PC-3 (cell line): ENCODE measurements around the gene C1GALT1. TPM values are rescaled to one million over a fixed set of nuclear protein-coding genes. Genes with fewer than 3 reads are reported as not detected.

ENCODE experiments used
- ATAC-seq: fragments of 200-7000 bp; cut with Tn5 transposase; 2 replicates; pipeline ENCODE4 v1.9.1; 2020; ENCODE audit warnings: mild to moderate bottlenecking, moderate library complexity
- BruUV-seq: library from RNA; stranded (reverse); fragments of 400-500 nt; replicated peaks from 2 replicates; lab custom pipeline; 2021; lab: Mats Ljungman, UMichigan
- CTCF ChIA-PET: fragments of 300-600 bp; sonication (Branson Sonifier 250); formaldehyde crosslinking; loops from one replicate; lab custom pipeline; 2022; ENCODE audit warnings: antibody characterized with exemption; lab: Charles Lee
- POLR2A ChIA-PET: fragments of 300-600 bp; sonication (Branson Sonifier 250); formaldehyde crosslinking; loops from one replicate; lab custom pipeline; 2022; ENCODE audit warnings: antibody characterized with exemption; ENCODE audit not compliant: unreplicated experiment; lab: Charles Lee
- DNase-seq: peaks from one replicate; pipeline ENCODE4 v3.0.0-alpha.2; 2015
- H2AFZ ChIP-seq: fragments of 300-600 bp; sonication (generic); 2 replicates; pipeline ENCODE4 v1.6.0; 2016; ENCODE audit warnings: antibody characterized with exemption, low read length
- H3F3A ChIP-seq: fragments of 300-600 bp; sonication (generic); one replicate; pipeline ENCODE4 v1.6.0; 2017; ENCODE audit warnings: antibody characterized with exemption, low read length, control low read depth, mild to moderate bottlenecking; ENCODE audit not compliant: unreplicated experiment
- H3K27ac ChIP-seq: fragments of 300-600 bp; sonication (generic); 2 replicates; pipeline ENCODE4 v1.5.1; 2016; ENCODE audit warnings: mild to moderate bottlenecking, low read length
- H3K27me3 ChIP-seq: fragments of 300-600 bp; sonication (generic); 2 replicates; pipeline ENCODE4 v1.6.1; 2016; ENCODE audit warnings: low read length, mixed read lengths
- H3K36me3 ChIP-seq: fragments of 300-600 bp; sonication (generic); 2 replicates; pipeline ENCODE4 v1.6.1; 2016; ENCODE audit warnings: low read depth, mixed run types, low read length, mixed read lengths
- H3K4me1 ChIP-seq: fragments of 300-600 bp; sonication (generic); 2 replicates; pipeline ENCODE4 v1.5.1; 2016; ENCODE audit warnings: low read length; ENCODE audit not compliant: insufficient read depth
- H3K4me2 ChIP-seq: fragments of 300-600 bp; sonication (generic); 2 replicates; pipeline ENCODE4 v1.6.0; 2016; ENCODE audit warnings: low read length
- H3K4me3 ChIP-seq: fragments of 300-600 bp; sonication (generic); 2 replicates; pipeline ENCODE4 v1.5.1; 2016; ENCODE audit warnings: mild to moderate bottlenecking, low read length, mixed read lengths
- H3K79me2 ChIP-seq: fragments of 300-600 bp; sonication (generic); 2 replicates; pipeline ENCODE4 v1.6.1; 2017; ENCODE audit warnings: low read length, mixed read lengths
- H3K9ac ChIP-seq: fragments of 300-600 bp; sonication (generic); 2 replicates; pipeline ENCODE4 v1.6.0; 2016; ENCODE audit warnings: mild to moderate bottlenecking, low read length
- H3K9me2 ChIP-seq: fragments of 300-600 bp; sonication (generic); replicated peaks from 2 replicates; pipeline ENCODE4 v1.6.1; 2016; ENCODE audit warnings: mixed run types, low read length, mixed read lengths
- H3K9me3 ChIP-seq: fragments of 300-600 bp; sonication (generic); 2 replicates; pipeline ENCODE4 v1.6.1; 2016; ENCODE audit warnings: low read length, mixed read lengths
- H4K20me1 ChIP-seq: fragments of 300-600 bp; sonication (generic); 2 replicates; pipeline ENCODE4 v1.6.1; 2016; ENCODE audit warnings: low read length, mixed read lengths
- CTCF ChIP-seq: fragments of 300-600 bp; sonication (generic); conservative IDR thresholded peaks from 2 replicates; pipeline ENCODE4 v1.5.1; 2017; ENCODE audit warnings: antibody characterized with exemption, low read depth, mild to moderate bottlenecking, low read length
- EZH2 ChIP-seq: fragments of 300-600 bp; sonication (generic); IDR thresholded peaks from one replicate; pipeline ENCODE4 v1.6.1; 2017; ENCODE audit warnings: antibody characterized with exemption, mild to moderate bottlenecking, low read length; ENCODE audit not compliant: unreplicated experiment
- EZH2phosphoT487 ChIP-seq: fragments of 300-600 bp; sonication (generic); IDR thresholded peaks from 2 replicates; pipeline ENCODE4 v1.6.1; 2018; ENCODE audit warnings: mild to moderate bottlenecking, antibody characterized with exemption, low read length, borderline replicate concordance
- intact Hi-C: fragments of 100-400 bp; cut with micrococcal nuclease; formaldehyde crosslinking; loops from 2 replicates; pipeline ENCODE4 v1.9.0; 2023
- total RNA-seq: library from RNA; depleted of rRNA; stranded (reverse); fragments of >200 nt; gene quantifications from 2 replicates; pipeline ENCODE4 v1.2.3, GENCODE V29; 2014

The C1GALT1 gene
- total RNA-seq, 1 experiment from 2014 or later: 32.3 TPM

- no peaks in the 10 kb centered on the region; the same call in 1 of the 2 replicates for H3K9me3 ChIP-seq
- DNase-seq: no peak
Observed at GRCh38 chr7:7169296-7169695, 13.0 kb upstream of the C1GALT1 start.

GRCh38 chr7:7173956-7174632 lies 8.2 kb upstream of the C1GALT1 start:
- ChIA-PET POLR2A (no interaction called here), CTCF (no interaction called here)
- Histone ChIP-seq H3K4me1 (peaks cover 34% of the 10 kb centered on the region), H3K27me3 (no peaks in the 10 kb centered on the region), H3K27ac (no peak overlapping the region), H3K4me2 (no peak overlapping the region), H3K79me2 (no peaks in the 10 kb centered on the region), H3K36me3 (no peaks in the 10 kb centered on the region), H3K9me3 (peaks cover 8% of the 10 kb centered on the region), H3K9me2 (no peaks in the 10 kb centered on the region), H2AFZ (no peak overlapping the region), H3K4me3 (no peak overlapping the region), H3F3A (peaks cover 9% of the 10 kb centered on the region), H4K20me1 (no peaks in the 10 kb centered on the region), H3K9ac (no peak overlapping the region)
- BruUV-seq: no TSS peak
- TF ChIP-seq EZH2: no peak
- TF ChIP-seq EZH2phosphoT487: no peak
- intact Hi-C loops: no loop called here
- ATAC-seq (no peak), DNase-seq (no peak)

More at GRCh38 chr7:7169296-7169695, 13.0 kb upstream of the C1GALT1 start:
- H3K9me2 ChIP-seq: no peaks in the 10 kb centered on the region; the same call in 1 of the 2 replicates
- no peak overlapping the region for H3K9ac ChIP-seq
- BruUV-seq: no TSS peak
- H3K4me2 ChIP-seq: no peak overlapping the region
- H3K27ac ChIP-seq: no peak overlapping the region
- ChIA-PET POLR2A (no interaction called here), CTCF (no interaction called here)
- no peak for ATAC-seq
- H3K79me2 ChIP-seq: no peaks in the 10 kb centered on the region
- H4K20me1 ChIP-seq: no peaks in the 10 kb centered on the region
- H3K27me3 ChIP-seq: no peaks in the 10 kb centered on the region
- TF ChIP-seq EZH2 (no peak), CTCF (no peak), EZH2phosphoT487 (no peak)
- H3K4me3 ChIP-seq: no peak overlapping the region
- H2AFZ ChIP-seq: no peak overlapping the region
- intact Hi-C loops: no loop called here
- H3F3A ChIP-seq: no peaks in the 10 kb centered on the region
- no peaks in the 10 kb centered on the region for H3K4me1 ChIP-seq
- no peaks in the 10 kb centered on the region for H3K36me3 ChIP-seq

GRCh38 chr7:7175075-7175695 lies 7.2 kb upstream of the C1GALT1 start:
- no peaks in the 10 kb centered on the region for H3K36me3 ChIP-seq
- ChIA-PET POLR2A (no interaction called here), CTCF (interaction anchor here (0.6 kb wide), 1 partner anchor 1038 kb away, joined by 3 read pairs; no protein-coding TSS in a partner anchor)
- H3K9me2 ChIP-seq: no peaks in the 10 kb centered on the region
- no peak overlapping the region for H3K9ac ChIP-seq
- H2AFZ ChIP-seq: no peak overlapping the region
- BruUV-seq: no TSS peak
- H3K4me1 ChIP-seq: peaks cover 34% of the 10 kb centered on the region
- no peak for DNase-seq
- H3K4me2 ChIP-seq: no peak overlapping the region
- TF ChIP-seq EZH2 (no peak), CTCF (no peak), EZH2phosphoT487 (no peak)
- no peak overlapping the region for H3K4me3 ChIP-seq
- no peaks in the 10 kb centered on the region for H4K20me1 ChIP-seq
- intact Hi-C loops: no loop called here
- no peak for ATAC-seq
- H3F3A ChIP-seq: peaks cover 9% of the 10 kb centered on the region
- peaks cover 8% of the 10 kb centered on the region for H3K9me3 ChIP-seq
- H3K27ac ChIP-seq: no peak overlapping the region
- H3K27me3 ChIP-seq: no peaks in the 10 kb centered on the region
- H3K79me2 ChIP-seq: no peaks in the 10 kb centered on the region
